HL-60/S4 (cell line): Measurements from ENCODE around the gene UBE3A.
"Not testable (repeated sequence)": the region's sequence is repeated elsewhere in the genome, so short reads cannot be mapped to it uniquely, and the experiment has no call there.

Experiments used
- in situ Hi-C: fragments of 300-500 bp; cut with MboI; formaldehyde crosslinking; loops from 2 replicates; pipeline ENCODE4 v1.14.3; 2022; ENCODE audit warnings: low sequenced_read_pairs

The UBE3A gene

GRCh38 chr15:25439369-25439836, 579 bp upstream of the UBE3A start:
- in situ Hi-C loops = no loop called here

- in situ Hi-C loops = no loop called here
These were observed 835 bp downstream of the UBE3A start for GRCh38 chr15:25437777-25438600.

GRCh38 chr15:25436707-25437106, 2.1 kb downstream of the UBE3A start:
- in situ Hi-C loops = no loop called here

- in situ Hi-C loops = no loop called here
These were observed 3.2 kb downstream of the UBE3A start for GRCh38 chr15:25435474-25436243.

GRCh38 chr15:25433118-25433865, 5.5 kb downstream of the UBE3A start:
- in situ Hi-C loops = no loop called here

- in situ Hi-C loops = no loop called here
These were observed 6.8 kb downstream of the UBE3A start for GRCh38 chr15:25431836-25432561.

- in situ Hi-C loops = no loop called here
These were observed 11.0 kb downstream of the UBE3A start for GRCh38 chr15:25427861-25428260.

GRCh38 chr15:25426896-25427610, 11.8 kb downstream of the UBE3A start:
- in situ Hi-C loops = no loop called here

- in situ Hi-C loops = no loop called here
These were observed 14.8 kb downstream of the UBE3A start for GRCh38 chr15:25424073-25424472.

GRCh38 chr15:25422021-25422420, 16.8 kb downstream of the UBE3A start:
- in situ Hi-C loops = no loop called here

GRCh38 chr15:25418202-25418601, 20.6 kb downstream of the UBE3A start:
- in situ Hi-C loops = no loop called here

GRCh38 chr15:25417604-25418003, 21.2 kb downstream of the UBE3A start:
- in situ Hi-C loops = no loop called here

- in situ Hi-C loops = no loop called here
These were observed 22.1 kb downstream of the UBE3A start for GRCh38 chr15:25416693-25417092.

- in situ Hi-C loops = no loop called here
These were observed 23.1 kb downstream of the UBE3A start for GRCh38 chr15:25415707-25416106.

- in situ Hi-C loops = no loop called here
These were observed 23.6 kb downstream of the UBE3A start for GRCh38 chr15:25415217-25415616.

GRCh38 chr15:25410649-25411048, 28.2 kb downstream of the UBE3A start:
- in situ Hi-C loops = no loop called here

GRCh38 chr15:25409731-25410130, 29.1 kb downstream of the UBE3A start:
- in situ Hi-C loops = not testable (repeated sequence)

GRCh38 chr15:25408929-25409328, 29.9 kb downstream of the UBE3A start:
- in situ Hi-C loops = no loop called here

- in situ Hi-C loops = no loop called here
These were observed 30.4 kb downstream of the UBE3A start for GRCh38 chr15:25408428-25408827.

- in situ Hi-C loops = no loop called here
These were observed 30.9 kb downstream of the UBE3A start for GRCh38 chr15:25407950-25408349.
